ENCODE results near the gene SGSM1. TPM values are rescaled to one million over a fixed set of nuclear protein-coding genes. Genes with fewer than 3 reads are reported as not detected.
"Not testable (repeated sequence)": the region's sequence is repeated elsewhere in the genome, so short reads cannot be mapped to it uniquely, and the experiment has no call there.

Gene SGSM1
- total RNA-seq, 4 donors from 2014 or later, result 1.2 to 2.2 (median 1.6) TPM

- no peak for DNase-seq (ENCODE audit: extremely low spot score)
- 91% methylated on average over 20 of the region's 20 CpGs for WGBS
Measured at GRCh38 chr22:24893341-24894070, 87.5 kb downstream of the SGSM1 start.

GRCh38 chr22:24894220-24894975, 88.4 kb downstream of the SGSM1 start:
- H3K27me3 ChIP-seq, result no peaks in the 10 kb centered on the region
- H3K27ac ChIP-seq (replicated peaks in 1 of 4), result peak overlapping the region; percentile 79 to 82 (median 82)
- no peaks in the 10 kb centered on the region for H3K9me3 ChIP-seq
- peaks cover 13 to 22% (median 19%) of the 10 kb centered on the region in 4 donors for H3K4me1 ChIP-seq
- TF ChIP-seq POLR2A (IDR thresholded peaks at IDR 0.05; ENCODE audit: low read depth), result no peak
- TF ChIP-seq POLR2AphosphoS5 (IDR thresholded peaks at IDR 0.05), result peak; percentile 73 to 90
- intact Hi-C loops (cut with DNase I), result no loop called here
- peak; percentile 95 for DNase-seq (ENCODE audit: extremely low spot score)
- H3K36me3 ChIP-seq, result peaks cover 0 to 8% (median 4%) of the 10 kb centered on the region in 4 donors
- H3K4me3 ChIP-seq, result peak overlapping the region; percentile 6 to 33 (median 30)
- 25% methylated on average over 16 of the region's 16 CpGs for WGBS

More at GRCh38 chr22:24893341-24894070, 87.5 kb downstream of the SGSM1 start:
- no peak for TF ChIP-seq POLR2AphosphoS5 (IDR thresholded peaks at IDR 0.05)
- TF ChIP-seq CTCF (IDR thresholded peaks at IDR 0.05), result no peak
- no peak for TF ChIP-seq POLR2A (IDR thresholded peaks at IDR 0.05; ENCODE audit: low read depth)
- TF ChIP-seq EP300 (IDR thresholded peaks at IDR 0.05), result no peak
- no peak overlapping the region for H3K4me3 ChIP-seq
- peaks cover 0 to 7% (median 3%) of the 10 kb centered on the region in 4 donors for H3K36me3 ChIP-seq
- H3K27ac ChIP-seq (replicated peaks in 1 of 4), result peak overlapping the region; percentile 79 to 82 (median 82)
- no peaks in the 10 kb centered on the region for H3K27me3 ChIP-seq
- H3K9me3 ChIP-seq, result no peaks in the 10 kb centered on the region
- peaks cover 13 to 22% (median 19%) of the 10 kb centered on the region in 4 donors for H3K4me1 ChIP-seq
- intact Hi-C loops (cut with DNase I), result no loop called here

- Histone ChIP-seq H3K4me1 (peaks cover 13 to 22% (median 19%) of the 10 kb centered on the region in 4 donors), H3K27me3 (no peaks in the 10 kb centered on the region), H3K36me3 (peaks cover 0 to 8% (median 4%) of the 10 kb centered on the region in 4 donors), H3K4me3 (peak overlapping the region in 2 of 4 donors; percentile 30 to 31), H3K27ac (replicated peaks in 1 of 4) (peak overlapping the region; percentile 79 to 82 (median 82)), H3K9me3 (no peaks in the 10 kb centered on the region)
- no peak for TF ChIP-seq POLR2A (IDR thresholded peaks at IDR 0.05; ENCODE audit: low read depth)
- no peak for TF ChIP-seq CTCF (IDR thresholded peaks at IDR 0.05)
- no peak for TF ChIP-seq EP300 (IDR thresholded peaks at IDR 0.05)
- TF ChIP-seq POLR2AphosphoS5 (IDR thresholded peaks at IDR 0.05), result no peak
- DNase-seq (ENCODE audit: extremely low spot score), result no peak
- intact Hi-C loops (cut with DNase I), result no loop called here
- 26% methylated on average over 7 of the region's 7 CpGs for WGBS
Measured at GRCh38 chr22:24894998-24895397, 89.0 kb downstream of the SGSM1 start.

- Histone ChIP-seq H3K9me3 (peaks cover 0 to 15% (median 8%) of the 10 kb centered on the region in 4 donors), H3K27ac (replicated peaks in 1 of 4) (no peak overlapping the region), H3K4me3 (no peak overlapping the region), H3K4me1 (no peaks in the 10 kb centered on the region), H3K27me3 (no peaks in the 10 kb centered on the region), H3K36me3 (peaks cover 4 to 36% (median 11%) of the 10 kb centered on the region in 4 donors)
- intact Hi-C loops (cut with DNase I), result no loop called here
- no peak for DNase-seq (ENCODE audit: extremely low spot score)
- 89% methylated on average over 2 of the region's 2 CpGs for WGBS
- TF ChIP-seq POLR2A (IDR thresholded peaks at IDR 0.05; ENCODE audit: low read depth) (no peak), POLR2AphosphoS5 (IDR thresholded peaks at IDR 0.05) (no peak), CTCF (IDR thresholded peaks at IDR 0.05) (no peak), EP300 (IDR thresholded peaks at IDR 0.05) (no peak)
Measured at GRCh38 chr22:24901448-24901847, 95.4 kb downstream of the SGSM1 start.

GRCh38 chr22:24905909-24906308, 99.9 kb downstream of the SGSM1 start:
- no peak for DNase-seq (ENCODE audit: extremely low spot score)
- H3K36me3 ChIP-seq, result peaks cover 5 to 30% (median 10%) of the 10 kb centered on the region in 4 donors
- TF ChIP-seq CTCF (IDR thresholded peaks at IDR 0.05) (no peak), EP300 (IDR thresholded peaks at IDR 0.05) (no peak), POLR2A (IDR thresholded peaks at IDR 0.05; ENCODE audit: low read depth) (no peak)
- no peaks in the 10 kb centered on the region for H3K27me3 ChIP-seq
- 100% methylated on average over 1 of the region's 1 CpG for WGBS
- H3K4me3 ChIP-seq, result no peak overlapping the region
- H3K9me3 ChIP-seq, result peaks cover 0 to 20% (median 8%) of the 10 kb centered on the region in 4 donors
- H3K4me1 ChIP-seq, result no peaks in the 10 kb centered on the region
- H3K27ac ChIP-seq (replicated peaks in 1 of 4), result no peak overlapping the region
- intact Hi-C loops (cut with DNase I), result no loop called here

- H3K4me3 ChIP-seq; DNase-seq (ENCODE audit: extremely low spot score); H3K27ac ChIP-seq (replicated peaks in 1 of 4); H3K4me1 ChIP-seq; H3K27me3 ChIP-seq; intact Hi-C loops (cut with DNase I): not testable (repeated sequence)
- H3K36me3 ChIP-seq, result peaks cover 5 to 25% (median 10%) of the 10 kb centered on the region in 4 donors
- peaks cover 0 to 20% (median 8%) of the 10 kb centered on the region in 4 donors for H3K9me3 ChIP-seq
- WGBS, result 93% methylated on average over 3 of the region's 3 CpGs
Measured at GRCh38 chr22:24907101-24907500, 101.1 kb downstream of the SGSM1 start.
